Glutamatergic neuron (in vitro differentiated cells): Measurements from ENCODE around the gene OR9A4. TPM values are rescaled to one million over a fixed set of nuclear protein-coding genes. Genes with fewer than 3 reads are reported as not detected.

Experiments used
- DNase-seq: peaks from one replicate; pipeline ENCODE4 v3.0.0; 2022
- H3K27ac Mint-ChIP-seq: one replicate; pipeline ENCODE4 v1.8.0; 2020; ENCODE audit warnings: mild to moderate bottlenecking, mixed read lengths, inconsistent platforms; ENCODE audit not compliant: unreplicated experiment
- H3K27me3 Mint-ChIP-seq: one replicate; pipeline ENCODE4 v1.8.0; 2020; ENCODE audit warnings: mild to moderate bottlenecking, moderate library complexity, mixed read lengths, inconsistent platforms; ENCODE audit not compliant: unreplicated experiment
- H3K36me3 Mint-ChIP-seq: one replicate; pipeline ENCODE4 v1.8.0; 2020; ENCODE audit warnings: mild to moderate bottlenecking, mixed read lengths, inconsistent platforms; ENCODE audit not compliant: unreplicated experiment
- H3K4me1 Mint-ChIP-seq: one replicate; pipeline ENCODE4 v1.8.0; 2020; ENCODE audit warnings: mild to moderate bottlenecking, low read depth, mixed read lengths, inconsistent platforms; ENCODE audit not compliant: unreplicated experiment
- H3K4me3 Mint-ChIP-seq: one replicate; pipeline ENCODE4 v1.8.0; 2020; ENCODE audit warnings: mild to moderate bottlenecking, mixed read lengths, inconsistent platforms; ENCODE audit not compliant: unreplicated experiment
- H3K9me3 Mint-ChIP-seq: one replicate; pipeline ENCODE4 v1.8.0; 2020; ENCODE audit warnings: mild to moderate bottlenecking, moderate library complexity, mixed read lengths, inconsistent platforms; ENCODE audit not compliant: unreplicated experiment
- total RNA-seq: library from RNA; stranded (reverse); fragmentation: NEBNext Ultra II Directional; extraction: Animal tissue kit (Norgen Biotek cat#: 25700); gene quantifications from one replicate; pipeline ENCODE4 v1.2.1, GENCODE V29; 2021; ENCODE audit not compliant: unreplicated experiment
- TF ChIP-seq, protein P1 (sequence below): fragments of 200-600 bp; sonication (generic); IDR thresholded peaks from one replicate; pipeline ENCODE4 v1.5.0; 2021; ENCODE audit not compliant: partially characterized antibody, unreplicated experiment

OR9A4 gene
- total RNA-seq, 1 donor from 2014 or later = not detected

DNA sequence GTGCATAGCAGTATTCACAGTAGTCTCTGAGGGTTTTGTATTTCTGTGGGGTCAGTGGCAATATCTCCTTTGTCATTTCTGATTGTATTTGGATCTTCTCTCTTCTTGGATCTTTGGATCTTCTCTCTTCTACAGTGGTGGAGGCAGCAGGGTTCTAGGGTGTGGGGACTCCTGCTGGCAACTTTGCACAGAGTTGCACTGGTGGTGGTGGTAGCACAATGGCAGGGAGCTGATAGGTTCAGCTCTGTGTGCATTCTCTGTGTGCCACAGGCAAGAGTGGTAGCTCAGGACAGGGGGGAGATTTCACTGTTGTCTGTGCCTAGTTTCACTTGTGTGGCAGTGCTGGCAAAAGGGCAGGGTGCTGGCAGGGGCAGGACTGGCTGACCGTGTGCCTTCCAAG is 39.8 kb upstream of the OR9A4 start:
- DNase-seq = no peak
- no peaks in the 10 kb centered on the region for H3K4me1 Mint-ChIP-seq
- H3K9me3 Mint-ChIP-seq = no peaks in the 10 kb centered on the region
- no peaks in the 10 kb centered on the region for H3K27me3 Mint-ChIP-seq
- no peak overlapping the region for H3K27ac Mint-ChIP-seq
- H3K36me3 Mint-ChIP-seq = no peaks in the 10 kb centered on the region
- H3K4me3 Mint-ChIP-seq = no peak overlapping the region
- TF ChIP-seq, protein P1, sequence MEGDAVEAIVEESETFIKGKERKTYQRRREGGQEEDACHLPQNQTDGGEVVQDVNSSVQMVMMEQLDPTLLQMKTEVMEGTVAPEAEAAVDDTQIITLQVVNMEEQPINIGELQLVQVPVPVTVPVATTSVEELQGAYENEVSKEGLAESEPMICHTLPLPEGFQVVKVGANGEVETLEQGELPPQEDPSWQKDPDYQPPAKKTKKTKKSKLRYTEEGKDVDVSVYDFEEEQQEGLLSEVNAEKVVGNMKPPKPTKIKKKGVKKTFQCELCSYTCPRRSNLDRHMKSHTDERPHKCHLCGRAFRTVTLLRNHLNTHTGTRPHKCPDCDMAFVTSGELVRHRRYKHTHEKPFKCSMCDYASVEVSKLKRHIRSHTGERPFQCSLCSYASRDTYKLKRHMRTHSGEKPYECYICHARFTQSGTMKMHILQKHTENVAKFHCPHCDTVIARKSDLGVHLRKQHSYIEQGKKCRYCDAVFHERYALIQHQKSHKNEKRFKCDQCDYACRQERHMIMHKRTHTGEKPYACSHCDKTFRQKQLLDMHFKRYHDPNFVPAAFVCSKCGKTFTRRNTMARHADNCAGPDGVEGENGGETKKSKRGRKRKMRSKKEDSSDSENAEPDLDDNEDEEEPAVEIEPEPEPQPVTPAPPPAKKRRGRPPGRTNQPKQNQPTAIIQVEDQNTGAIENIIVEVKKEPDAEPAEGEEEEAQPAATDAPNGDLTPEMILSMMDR = no peak

GRCh38 chr7:141877365-141877764 is 38.8 kb upstream of the OR9A4 start:
- H3K4me3 Mint-ChIP-seq = no peak overlapping the region

DNA sequence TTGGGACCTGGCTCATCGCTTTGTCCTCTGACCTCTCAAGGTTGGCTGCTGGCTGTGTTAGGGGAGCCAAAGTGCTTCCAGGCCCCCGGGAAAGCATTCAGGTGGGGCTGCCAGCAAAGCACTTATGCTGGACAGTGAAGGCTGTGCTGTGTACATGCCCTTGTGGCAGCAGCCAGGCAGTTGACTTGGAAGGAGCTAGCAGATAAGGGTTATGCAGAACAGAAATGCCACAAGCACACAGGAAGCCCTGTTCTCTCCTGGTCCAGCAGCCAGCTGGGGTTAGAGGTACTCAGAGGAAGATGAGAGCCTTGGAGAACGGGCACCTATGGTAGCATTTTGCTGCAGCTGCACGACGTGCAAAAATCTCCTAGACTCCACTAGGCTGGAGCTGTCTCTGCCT is 35.2 kb upstream of the OR9A4 start:
- TF ChIP-seq, protein P1 = no peak
- Mint-ChIP-seq H3K27ac (no peak overlapping the region), H3K9me3 (no peaks in the 10 kb centered on the region)

More at GRCh38 chr7:141877365-141877764, 38.8 kb upstream of the OR9A4 start:
- no peaks in the 10 kb centered on the region for H3K27me3 Mint-ChIP-seq
- no peaks in the 10 kb centered on the region for H3K9me3 Mint-ChIP-seq
- no peak for DNase-seq
- H3K36me3 Mint-ChIP-seq = no peaks in the 10 kb centered on the region
- no peak overlapping the region for H3K27ac Mint-ChIP-seq
- TF ChIP-seq, protein P1 = no peak
- no peaks in the 10 kb centered on the region for H3K4me1 Mint-ChIP-seq

GRCh38 chr7:141884539-141885225 is 31.5 kb upstream of the OR9A4 start:
- no peak for DNase-seq
- no peak overlapping the region for H3K27ac Mint-ChIP-seq
- no peaks in the 10 kb centered on the region for H3K36me3 Mint-ChIP-seq
- peaks cover 2% of the 10 kb centered on the region for H3K27me3 Mint-ChIP-seq
- no peak overlapping the region for H3K4me3 Mint-ChIP-seq
- no peaks in the 10 kb centered on the region for H3K4me1 Mint-ChIP-seq
- no peaks in the 10 kb centered on the region for H3K9me3 Mint-ChIP-seq
- TF ChIP-seq, protein P1 = no peak

More for the DNA sequence above, 35.2 kb upstream of the OR9A4 start:
- Mint-ChIP-seq H3K27me3 (no peaks in the 10 kb centered on the region), H3K4me3 (no peak overlapping the region), H3K36me3 (no peaks in the 10 kb centered on the region), H3K4me1 (no peaks in the 10 kb centered on the region)
- no peak for DNase-seq

- TF ChIP-seq, protein P1 = no peak
- Mint-ChIP-seq H3K36me3 (no peaks in the 10 kb centered on the region), H3K27me3 (peaks cover 2% of the 10 kb centered on the region), H3K4me3 (no peak overlapping the region), H3K27ac (no peak overlapping the region), H3K9me3 (no peaks in the 10 kb centered on the region), H3K4me1 (no peaks in the 10 kb centered on the region)
- no peak for DNase-seq
These were observed 26.9 kb upstream of the OR9A4 start for GRCh38 chr7:141889321-141889720.
